SK-N-SH (cell line): ENCODE measurements around the gene PRKCA.

Experiments
- CTCF ChIP-seq: fragments of 200-600 bp; sonication (generic); IDR thresholded peaks from 2 replicates; pipeline ENCODE4 v1.6.1; 2017; ENCODE audit warnings: antibody characterized with exemption, mild to moderate bottlenecking, moderate library complexity
- TAF1 ChIP-seq: IDR thresholded peaks from 2 replicates; pipeline ENCODE4 v1.6.1; 2012; ENCODE audit warnings: low read depth, mild to moderate bottlenecking, low read length, moderate library complexity, borderline replicate concordance
- TF ChIP-seq, protein P1 (sequence below): IDR thresholded peaks from 2 replicates; pipeline ENCODE4 v1.4.0; 2012; ENCODE audit warnings: low read depth

- TF ChIP-seq CTCF (no peak), TAF1 (no peak)
- TF ChIP-seq, protein P1, sequence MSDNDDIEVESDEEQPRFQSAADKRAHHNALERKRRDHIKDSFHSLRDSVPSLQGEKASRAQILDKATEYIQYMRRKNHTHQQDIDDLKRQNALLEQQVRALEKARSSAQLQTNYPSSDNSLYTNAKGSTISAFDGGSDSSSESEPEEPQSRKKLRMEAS: no peak
Observed at GRCh38 chr17:66667090-66667489, 364.7 kb downstream of the PRKCA start.
